HEK293T (cell line): ENCODE data around the gene DDHD1.

Experiments used
- ELF4 ChIP-seq: fragments of 450-650 bp; IDR thresholded peaks from 2 replicates; pipeline ENCODE4 v1.6.1; 2017; ENCODE audit warnings: antibody characterized with exemption
- FOXK2 ChIP-seq: fragments of 450-650 bp; IDR thresholded peaks from 2 replicates; pipeline ENCODE4 v1.6.1; 2016; ENCODE audit warnings: mild to moderate bottlenecking
- FOXM1 ChIP-seq: fragments of 450-650 bp; IDR thresholded peaks from 2 replicates; pipeline ENCODE4 v1.6.1; 2017; ENCODE audit warnings: mild to moderate bottlenecking, borderline replicate concordance
- SUZ12 ChIP-seq: fragments of 450-650 bp; IDR thresholded peaks from 2 replicates; pipeline ENCODE4 v1.6.1; 2016; ENCODE audit warnings: mild to moderate bottlenecking
- TARDBP ChIP-seq: fragments of 450-650 bp; IDR thresholded peaks from 2 replicates; pipeline ENCODE4 v1.6.1; 2016
- ZNF384 ChIP-seq: fragments of 450-650 bp; IDR thresholded peaks from 2 replicates; pipeline ENCODE4 v1.6.1; 2016
- TF ChIP-seq, protein P1 (sequence below): fragments of 450-650 bp; IDR thresholded peaks from 2 replicates; pipeline ENCODE4 v1.6.1; 2016

DNA sequence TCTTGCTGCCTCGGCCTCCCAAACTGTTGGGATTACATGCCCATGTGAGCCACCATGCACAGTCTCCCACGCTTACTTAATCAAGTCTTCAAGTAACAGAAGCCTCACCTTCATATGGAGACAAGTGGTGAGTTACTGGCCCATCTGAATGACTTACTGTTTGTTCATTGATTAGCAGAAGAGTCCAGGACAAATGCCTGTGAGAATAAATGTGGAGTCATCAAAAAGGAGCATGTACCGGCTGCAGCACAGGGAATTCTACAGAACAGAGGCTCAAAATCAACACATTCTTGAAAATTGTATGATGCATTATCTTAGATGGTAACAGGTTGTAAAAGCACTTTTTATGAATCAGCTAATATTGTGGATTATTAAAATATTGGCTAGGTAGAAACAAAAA, 129.8 kb downstream of the DDHD1 start:
- TF ChIP-seq FOXK2: no peak
- TF ChIP-seq ELF4: no peak
- no peak for TF ChIP-seq TARDBP
- TF ChIP-seq ZNF384: no peak
- TF ChIP-seq, protein P1, sequence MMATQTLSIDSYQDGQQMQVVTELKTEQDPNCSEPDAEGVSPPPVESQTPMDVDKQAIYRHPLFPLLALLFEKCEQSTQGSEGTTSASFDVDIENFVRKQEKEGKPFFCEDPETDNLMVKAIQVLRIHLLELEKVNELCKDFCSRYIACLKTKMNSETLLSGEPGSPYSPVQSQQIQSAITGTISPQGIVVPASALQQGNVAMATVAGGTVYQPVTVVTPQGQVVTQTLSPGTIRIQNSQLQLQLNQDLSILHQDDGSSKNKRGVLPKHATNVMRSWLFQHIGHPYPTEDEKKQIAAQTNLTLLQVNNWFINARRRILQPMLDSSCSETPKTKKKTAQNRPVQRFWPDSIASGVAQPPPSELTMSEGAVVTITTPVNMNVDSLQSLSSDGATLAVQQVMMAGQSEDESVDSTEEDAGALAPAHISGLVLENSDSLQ: no peak
- TF ChIP-seq FOXM1: no peak
- no peak for TF ChIP-seq SUZ12
